Testis (tissue), 2 donors: Measurements from ENCODE around the gene BCKDHA.
A peak's percentile ranks its signal among the peaks of the same experiment; 100 is the strongest.

Experiments used
- POLR2A ChIP-seq: fragments of 450-650 bp; IDR thresholded peaks from one replicate; pipeline ENCODE4 v1.6.1; 2017; ENCODE audit warnings: antibody characterized with exemption, mild to moderate bottlenecking, moderate library complexity
- TF ChIP-seq, protein P1 (sequence below), 3 experiments: fragments of 450-650 bp in 2 of 3; fragments of 200-600 bp in 1 of 3; sonication (generic) in 1 of 3; IDR thresholded peaks; one replicate each; pipeline ENCODE4 v1.5.1; 2016 to 2019; ENCODE audit warnings: antibody characterized with exemption in 3 of 3, mild to moderate bottlenecking in 2 of 3, moderate library complexity in 1 of 3

DNA sequence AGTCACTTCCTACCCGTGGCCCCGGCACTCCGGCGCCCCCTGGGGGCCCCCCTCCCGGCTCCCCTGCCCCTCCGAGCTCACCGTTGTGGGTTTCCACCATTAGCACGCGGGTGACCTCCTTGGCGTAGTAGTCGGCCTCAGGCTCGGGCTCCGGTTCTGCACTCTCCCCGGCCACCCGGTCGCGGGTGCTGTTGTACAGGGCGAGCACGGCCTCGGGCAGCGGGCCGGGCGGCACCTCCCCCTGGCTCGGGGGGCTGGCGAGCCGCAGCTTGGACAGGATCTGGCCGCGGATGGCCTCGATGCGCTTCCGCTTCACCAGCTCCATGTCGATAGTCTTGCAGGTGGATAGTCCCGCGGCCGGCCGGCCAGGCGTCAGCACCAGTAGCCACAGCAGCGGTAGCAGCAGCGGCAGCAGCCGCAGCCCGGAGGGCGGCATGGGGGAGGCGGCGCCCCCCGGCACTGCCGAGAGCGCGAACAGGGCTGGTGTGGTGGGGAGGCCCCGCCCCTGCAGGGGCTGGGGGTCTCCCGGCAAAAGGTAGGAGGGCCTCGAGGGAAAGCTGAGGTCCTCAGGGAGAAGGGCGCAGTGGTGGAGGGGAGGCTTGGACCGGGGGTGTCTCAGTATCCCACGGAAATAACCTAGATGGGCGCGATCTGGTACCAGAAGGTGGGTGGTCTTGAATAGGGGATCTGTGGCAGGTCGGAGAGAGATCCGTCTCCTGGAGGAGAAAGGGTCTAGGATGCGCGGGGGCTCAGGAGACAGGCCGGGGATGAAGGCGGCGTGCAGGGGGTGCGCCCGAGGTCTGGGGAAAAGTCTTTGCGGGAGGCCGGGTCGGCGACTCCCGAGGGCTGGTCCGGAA lies 44.8 kb upstream of the BCKDHA start:
- TF ChIP-seq, protein P1, sequence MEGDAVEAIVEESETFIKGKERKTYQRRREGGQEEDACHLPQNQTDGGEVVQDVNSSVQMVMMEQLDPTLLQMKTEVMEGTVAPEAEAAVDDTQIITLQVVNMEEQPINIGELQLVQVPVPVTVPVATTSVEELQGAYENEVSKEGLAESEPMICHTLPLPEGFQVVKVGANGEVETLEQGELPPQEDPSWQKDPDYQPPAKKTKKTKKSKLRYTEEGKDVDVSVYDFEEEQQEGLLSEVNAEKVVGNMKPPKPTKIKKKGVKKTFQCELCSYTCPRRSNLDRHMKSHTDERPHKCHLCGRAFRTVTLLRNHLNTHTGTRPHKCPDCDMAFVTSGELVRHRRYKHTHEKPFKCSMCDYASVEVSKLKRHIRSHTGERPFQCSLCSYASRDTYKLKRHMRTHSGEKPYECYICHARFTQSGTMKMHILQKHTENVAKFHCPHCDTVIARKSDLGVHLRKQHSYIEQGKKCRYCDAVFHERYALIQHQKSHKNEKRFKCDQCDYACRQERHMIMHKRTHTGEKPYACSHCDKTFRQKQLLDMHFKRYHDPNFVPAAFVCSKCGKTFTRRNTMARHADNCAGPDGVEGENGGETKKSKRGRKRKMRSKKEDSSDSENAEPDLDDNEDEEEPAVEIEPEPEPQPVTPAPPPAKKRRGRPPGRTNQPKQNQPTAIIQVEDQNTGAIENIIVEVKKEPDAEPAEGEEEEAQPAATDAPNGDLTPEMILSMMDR (IDR thresholded peaks at IDR 0.05): peak in 2 of 3 experiments; percentile 14 to 26
- TF ChIP-seq POLR2A: no peak
